Common myeloid progenitor, CD34-positive (primary cell): ENCODE measurements around the gene RBFOX2.
"Not testable (repeated sequence)": the region's sequence is repeated elsewhere in the genome, so short reads cannot be mapped to it uniquely, and the experiment has no call there.

Experiments used
- CTCF ChIA-PET: fragments of 350-600 bp; sonication (Branson Sonifier 250); formaldehyde crosslinking; loops from one replicate; lab custom pipeline; 2021; ENCODE audit warnings: antibody characterized with exemption; lab: Charles Lee
- POLR2A ChIA-PET: fragments of 350-600 bp; sonication (Branson Sonifier 250); formaldehyde crosslinking; loops from one replicate; lab custom pipeline; 2021; ENCODE audit warnings: antibody characterized with exemption; lab: Charles Lee
- DNase-seq, 3 donors: peaks; one replicate each; pipeline versions ENCODE4 v3.0.0 to v3.0.0-alpha.2; 2013
- H3K27ac ChIP-seq, 2 experiments: 1 replicate in 1 of 2; 2 replicates in 1 of 2; pipeline ENCODE4 v1.7.0; 2013; ENCODE audit warnings: inconsistent platforms in 2 of 2, low read length in 2 of 2, mild to moderate bottlenecking in 2 of 2, low read depth in 1 of 2, moderate library complexity in 1 of 2; ENCODE audit not compliant: severe bottlenecking in 2 of 2, insufficient read depth in 1 of 2, poor library complexity in 1 of 2
- H3K27me3 ChIP-seq, 5 experiments: replicated peaks in 2 of 5; 1 replicate in 3 of 5; 2 replicates in 2 of 5; pipeline versions ENCODE4 v1.6.1 to v1.7.0; 2013; ENCODE audit warnings: low read length in 4 of 5, mild to moderate bottlenecking in 2 of 5, moderate library complexity in 2 of 5, inconsistent platforms in 1 of 5; ENCODE audit not compliant: insufficient read depth in 5 of 5, control insufficient read depth in 4 of 5
- H3K36me3 ChIP-seq, 4 experiments: 1 replicate in 2 of 4; 2 replicates in 2 of 4; pipeline versions ENCODE4 v1.6.1 to v1.7.0; 2013; ENCODE audit warnings: low read length in 3 of 4, control low read depth in 1 of 4, mild to moderate bottlenecking in 1 of 4; ENCODE audit not compliant: control insufficient read depth in 4 of 4, insufficient read depth in 4 of 4
- H3K4me1 ChIP-seq, 4 experiments: 1 replicate in 3 of 4; 2 replicates in 1 of 4; pipeline versions ENCODE4 v1.6.1 to v1.7.1; 2013; ENCODE audit warnings: low read length in 3 of 4, mild to moderate bottlenecking in 3 of 4, control low read depth in 1 of 4, inconsistent platforms in 1 of 4, moderate library complexity in 1 of 4; ENCODE audit not compliant: control insufficient read depth in 4 of 4, insufficient read depth in 4 of 4; ENCODE audit errors: control extremely low read depth in 1 of 4
- H3K4me3 ChIP-seq, 7 experiments: 1 replicate in 4 of 7; 2 replicates in 3 of 7; pipeline versions ENCODE4 v1.5.1 to v1.7.0; 2013; ENCODE audit warnings: mild to moderate bottlenecking in 7 of 7, low read length in 6 of 7, moderate library complexity in 6 of 7, inconsistent platforms in 2 of 7, low read depth in 2 of 7, control low read depth in 1 of 7; ENCODE audit not compliant: insufficient read depth in 4 of 7, control insufficient read depth in 1 of 7; ENCODE audit errors: extremely low read depth in 1 of 7
- H3K9me3 ChIP-seq, 5 experiments: 1 replicate in 4 of 5; 2 replicates in 1 of 5; pipeline versions ENCODE4 v1.6.1 to v1.7.1; 2013; ENCODE audit warnings: low read length in 4 of 5, mild to moderate bottlenecking in 2 of 5, inconsistent platforms in 1 of 5, low read depth in 1 of 5, moderate library complexity in 1 of 5; ENCODE audit not compliant: control insufficient read depth in 4 of 5, insufficient read depth in 2 of 5; ENCODE audit errors: control extremely low read depth in 1 of 5
- WGBS: methylation state at CpG from one replicate; pipeline ENCODE4 v1.1.5; 2013; ENCODE audit not compliant: insufficient coverage; 5-methylcytosine and 5-hydroxymethylcytosine counted together

The RBFOX2 gene

DNA sequence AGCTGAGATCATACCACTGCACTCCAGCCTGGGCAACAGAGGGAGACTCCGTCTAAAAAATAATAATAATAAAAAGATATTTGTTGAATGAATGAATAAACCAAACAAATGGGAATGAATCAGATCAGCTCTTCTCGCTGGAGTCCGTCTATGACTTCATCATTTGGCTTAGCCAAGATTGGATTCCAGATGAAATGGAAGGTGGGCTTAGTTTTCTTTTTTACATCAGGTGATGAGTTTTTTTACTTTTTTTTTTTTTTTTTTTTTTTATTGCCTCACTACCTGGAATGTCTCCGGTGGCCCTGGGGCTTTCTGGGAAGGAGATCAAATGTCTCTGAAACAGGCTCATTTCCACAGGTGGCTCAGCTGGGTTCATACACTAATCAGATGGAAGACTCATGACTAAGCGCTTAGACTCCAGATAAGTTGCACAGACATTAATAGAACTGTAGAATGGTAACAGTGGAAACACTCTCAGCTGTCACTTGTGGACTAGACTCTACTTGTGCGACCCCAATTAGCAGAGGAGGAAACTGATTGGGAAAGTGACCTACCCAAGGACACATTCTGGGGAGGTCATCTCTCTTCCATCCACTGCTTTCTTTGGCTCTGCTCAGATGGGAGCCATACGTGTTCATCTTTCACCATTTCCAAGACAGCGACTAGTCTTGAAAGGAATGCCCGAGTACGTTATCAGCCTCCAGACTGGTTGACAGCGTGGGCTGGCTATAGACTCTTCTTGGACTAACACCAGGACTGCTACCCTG is 20.5 kb upstream of the RBFOX2 start:
- Histone ChIP-seq H3K4me3 (no peak overlapping the region), H3K4me1 (peaks cover 3 to 9% (median 6%) of the 10 kb centered on the region in 4 experiments), H3K27ac (no peak overlapping the region), H3K9me3 (no peaks in the 10 kb centered on the region), H3K27me3 (no peaks in the 10 kb centered on the region), H3K36me3 (no peaks in the 10 kb centered on the region)
- CTCF ChIA-PET: no interaction called here
- POLR2A ChIA-PET: no interaction called here
- no peak for DNase-seq
- 92% methylated on average over 5 of the region's 11 CpGs for WGBS

- POLR2A ChIA-PET, CTCF ChIA-PET: not testable (repeated sequence)
Measured at GRCh38 chr22:36044517-36044916, 15.9 kb upstream of the RBFOX2 start.

GRCh38 chr22:36042240-36042639 is 13.6 kb upstream of the RBFOX2 start:
- CTCF ChIA-PET: interaction anchor here (1.5 kb wide), 1 partner anchor 24 kb away, joined by 6 read pairs; no protein-coding TSS in a partner anchor
- H3K27me3 ChIP-seq: no peaks in the 10 kb centered on the region
- H3K9me3 ChIP-seq: peaks cover 0 to 4% (median 0%) of the 10 kb centered on the region in 5 experiments
- no peaks in the 10 kb centered on the region for H3K36me3 ChIP-seq
- no peaks in the 10 kb centered on the region for H3K4me1 ChIP-seq
- no peak overlapping the region for H3K4me3 ChIP-seq
- H3K27ac ChIP-seq: no peak overlapping the region
- 96% methylated on average over 5 of the region's 5 CpGs for WGBS
- POLR2A ChIA-PET: no interaction called here
- no peak for DNase-seq

More at GRCh38 chr22:36044517-36044916, 15.9 kb upstream of the RBFOX2 start:
- H3K4me1 ChIP-seq, H3K9me3 ChIP-seq, H3K27me3 ChIP-seq, H3K27ac ChIP-seq, DNase-seq, H3K4me3 ChIP-seq, H3K36me3 ChIP-seq: not testable (repeated sequence)
- WGBS: 92% methylated on average over 2 of the region's 3 CpGs

GRCh38 chr22:36039125-36039524 is 10.5 kb upstream of the RBFOX2 start:
- WGBS: no CpG with 5 or more reads among the region's 3 CpGs
- CTCF ChIA-PET: no interaction called here
- no peak overlapping the region for H3K27ac ChIP-seq
- no peak overlapping the region for H3K4me3 ChIP-seq
- no peaks in the 10 kb centered on the region for H3K36me3 ChIP-seq
- POLR2A ChIA-PET: no interaction called here
- H3K27me3 ChIP-seq: no peaks in the 10 kb centered on the region
- peaks cover 0 to 4% (median 0%) of the 10 kb centered on the region in 5 experiments for H3K9me3 ChIP-seq
- peaks cover 0 to 7% (median 0%) of the 10 kb centered on the region in 4 experiments for H3K4me1 ChIP-seq
- no peak for DNase-seq

DNA sequence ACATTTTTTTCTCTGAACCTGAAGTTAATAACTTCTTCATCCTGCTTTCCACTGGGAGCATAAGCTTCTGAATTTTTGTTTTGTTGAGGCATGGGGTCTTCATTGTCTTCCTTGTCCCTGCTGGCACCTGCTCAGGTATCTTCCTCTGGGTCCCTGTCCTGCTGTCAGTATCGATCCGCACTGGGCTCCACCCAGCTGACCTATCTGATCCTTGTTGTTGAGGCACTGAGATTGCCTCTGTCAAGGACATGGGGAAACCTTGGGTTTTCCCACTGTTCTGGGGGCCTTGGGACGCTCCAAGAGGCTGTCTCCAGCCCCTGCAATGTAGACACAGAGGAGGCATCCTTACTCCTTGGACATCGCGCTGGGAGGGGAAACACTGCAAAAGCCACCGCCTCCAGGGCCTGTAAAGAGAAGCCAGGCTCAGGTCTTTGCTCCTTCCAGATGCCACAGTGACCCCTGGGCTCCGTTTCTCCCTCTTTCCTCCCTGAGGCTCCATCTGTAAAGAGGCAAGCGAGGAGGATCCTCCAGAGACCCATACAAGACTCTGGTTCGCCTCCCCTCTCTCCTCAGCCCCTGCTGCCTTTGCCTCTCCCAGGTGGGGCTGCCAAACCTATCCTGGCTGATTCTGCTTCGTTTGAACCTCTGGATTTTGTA is 8.6 kb upstream of the RBFOX2 start:
- ChIA-PET POLR2A (no interaction called here), CTCF (no interaction called here)
- H3K4me3 ChIP-seq: no peak overlapping the region
- peaks cover 0 to 7% (median 0%) of the 10 kb centered on the region in 4 experiments for H3K4me1 ChIP-seq
- no peak overlapping the region for H3K27ac ChIP-seq
- no peaks in the 10 kb centered on the region for H3K36me3 ChIP-seq
- DNase-seq: no peak
- peaks cover 0 to 4% (median 0%) of the 10 kb centered on the region in 5 experiments for H3K9me3 ChIP-seq
- WGBS: 94% methylated on average over 7 of the region's 10 CpGs
- H3K27me3 ChIP-seq: no peaks in the 10 kb centered on the region

- Histone ChIP-seq H3K4me1 (peaks cover 0 to 7% (median 0%) of the 10 kb centered on the region in 4 experiments), H3K27me3 (no peaks in the 10 kb centered on the region), H3K9me3 (peaks cover 0 to 4% (median 0%) of the 10 kb centered on the region in 5 experiments), H3K4me3 (no peak overlapping the region), H3K27ac (no peak overlapping the region), H3K36me3 (no peaks in the 10 kb centered on the region)
- ChIA-PET CTCF (interaction anchor here (0.6 kb wide), 1 partner anchor 9 kb away, joined by 3 read pairs; no protein-coding TSS in a partner anchor), POLR2A (no interaction called here)
- WGBS: 5% methylated on average over 3 of the region's 6 CpGs
- DNase-seq: peak in 1 of 3 donors; percentile 15
Measured at GRCh38 chr22:36036167-36036624, 7.6 kb upstream of the RBFOX2 start.

GRCh38 chr22:36032611-36033010 is 4.0 kb upstream of the RBFOX2 start:
- Histone ChIP-seq H3K27me3 (peaks cover 0 to 2% (median 0%) of the 10 kb centered on the region in 5 experiments), H3K4me1 (peaks cover 5 to 22% (median 10%) of the 10 kb centered on the region in 4 experiments), H3K4me3 (no peak overlapping the region), H3K9me3 (no peaks in the 10 kb centered on the region), H3K36me3 (no peaks in the 10 kb centered on the region), H3K27ac (no peak overlapping the region)
- DNase-seq: no peak
- WGBS: 99% methylated on average over 5 of the region's 6 CpGs
- CTCF ChIA-PET: no interaction called here
- POLR2A ChIA-PET: no interaction called here
